Liver (tissue), 9 donors: ENCODE measurements around the gene FILIP1. TPM values are rescaled to one million over a fixed set of nuclear protein-coding genes. Genes with fewer than 3 reads are reported as not detected.

Source experiments
- DNase-seq: peaks from one replicate; pipeline ENCODE4 v3.0.0-alpha.2; 2017; ENCODE audit warnings: low spot score
- H3K27ac ChIP-seq, 2 donors: one replicate each; pipeline ENCODE4 v1.7.0; 2013; ENCODE audit warnings: inconsistent platforms in 2 of 2, low read length in 2 of 2, control low read depth in 1 of 2, low read depth in 1 of 2, mild to moderate bottlenecking in 1 of 2
- H3K27me3 ChIP-seq, 4 donors: one replicate each; pipeline versions ENCODE4 v1.6.1 to v1.7.0; 2013; ENCODE audit warnings: low read length in 3 of 4, inconsistent platforms in 1 of 4, mild to moderate bottlenecking in 1 of 4, moderate library complexity in 1 of 4; ENCODE audit not compliant: control insufficient read depth in 4 of 4, insufficient read depth in 4 of 4
- H3K36me3 ChIP-seq, 4 donors: one replicate each; pipeline versions ENCODE4 v1.6.1 to v1.7.0; 2013; ENCODE audit warnings: low read length in 3 of 4, mild to moderate bottlenecking in 3 of 4, low read depth in 1 of 4, moderate library complexity in 1 of 4; ENCODE audit not compliant: control insufficient read depth in 4 of 4, insufficient read depth in 3 of 4
- H3K4me1 ChIP-seq, 4 donors: one replicate each; pipeline versions ENCODE4 v1.6.1 to v1.7.0; 2013; ENCODE audit warnings: low read length in 3 of 4, mild to moderate bottlenecking in 3 of 4, moderate library complexity in 1 of 4; ENCODE audit not compliant: control insufficient read depth in 4 of 4, insufficient read depth in 4 of 4
- H3K4me3 ChIP-seq, 3 donors: one replicate each; pipeline versions ENCODE4 v1.6.1 to v1.7.0; 2013; ENCODE audit warnings: low read length in 3 of 3, control low read depth in 1 of 3, low read depth in 1 of 3, mild to moderate bottlenecking in 1 of 3
- H3K9ac ChIP-seq, 2 donors: one replicate each; pipeline ENCODE4 v1.7.0; 2013; ENCODE audit warnings: low read length in 2 of 2, mild to moderate bottlenecking in 2 of 2, moderate library complexity in 2 of 2, control low read depth in 1 of 2, low read depth in 1 of 2
- H3K9me3 ChIP-seq, 4 donors: one replicate each; pipeline versions ENCODE4 v1.6.1 to v1.7.0; 2013; ENCODE audit warnings: low read length in 3 of 4; ENCODE audit not compliant: control insufficient read depth in 4 of 4
- FOXA1 ChIP-seq: IDR thresholded peaks from 2 replicates; pipeline ENCODE4 v1.6.1; 2016; ENCODE audit warnings: antibody characterized with exemption
- FOXA2 ChIP-seq: IDR thresholded peaks from 2 replicates; pipeline ENCODE4 v1.6.1; 2016; ENCODE audit warnings: antibody characterized with exemption
- GABPA ChIP-seq, 2 donors: IDR thresholded peaks in 1 of 2; conservative IDR thresholded peaks in 1 of 2; 2 replicates each; pipeline ENCODE4 v1.6.1; 2016; ENCODE audit warnings: antibody characterized with exemption in 2 of 2, mild to moderate bottlenecking in 1 of 2, moderate library complexity in 1 of 2
- HNF4G ChIP-seq: IDR thresholded peaks from 2 replicates; pipeline ENCODE4 v1.6.1; 2016; ENCODE audit warnings: antibody characterized with exemption
- MAX ChIP-seq: IDR thresholded peaks from 2 replicates; pipeline ENCODE4 v1.6.1; 2016; ENCODE audit warnings: antibody characterized with exemption
- NR2F2 ChIP-seq: IDR thresholded peaks from 2 replicates; pipeline ENCODE4 v1.6.1; 2016; ENCODE audit warnings: antibody characterized with exemption
- RAD21 ChIP-seq, 2 donors: IDR thresholded peaks; 2 replicates each; pipeline ENCODE4 v1.6.1; 2016; ENCODE audit warnings: antibody characterized with exemption in 2 of 2, mild to moderate bottlenecking in 2 of 2
- REST ChIP-seq: IDR thresholded peaks from 2 replicates; pipeline ENCODE4 v1.6.1; 2016; ENCODE audit warnings: antibody characterized with exemption, mild to moderate bottlenecking
- RXRA ChIP-seq, 2 donors: IDR thresholded peaks; 2 replicates each; pipeline ENCODE4 v1.6.1; 2017 to 2018; ENCODE audit warnings: antibody characterized with exemption in 2 of 2, mild to moderate bottlenecking in 1 of 2
- TAF1 ChIP-seq: conservative IDR thresholded peaks from 2 replicates; pipeline ENCODE4 v1.6.1; 2016; ENCODE audit warnings: antibody characterized with exemption, mild to moderate bottlenecking
- YY1 ChIP-seq: IDR thresholded peaks from 2 replicates; pipeline ENCODE4 v1.6.1; 2016; ENCODE audit warnings: antibody characterized with exemption, mild to moderate bottlenecking
- ZBTB33 ChIP-seq: IDR thresholded peaks from 2 replicates; pipeline ENCODE4 v1.6.1; 2016; ENCODE audit warnings: antibody characterized with exemption
- WGBS: extraction: QIAGEN DNeasy Blood & Tissue Kit; methylation state at CpG from one replicate; pipeline ENCODE4 v1.1.7; 2013; 5-methylcytosine and 5-hydroxymethylcytosine counted together
- polyA plus RNA-seq, 2 donors: library from polyadenylated mRNA; stranded (reverse) in 1 of 2; unstranded in 1 of 2; fragments of 200-250 nt in 1 of 2; fragments of >200 nt in 1 of 2; fragmentation: Nextera tagmentation in 1 of 2; extraction: Ambion mirVana in 1 of 2; gene quantifications; one replicate each; pipeline versions ENCODE4 v1.2.1 to v1.2.3, GENCODE V29; 2013 to 2015
- total RNA-seq, 2 donors: library from RNA; depleted of rRNA; stranded (reverse); fragments of >200 nt; gene quantifications; one replicate each; pipeline ENCODE4 v1.2.3, GENCODE V29; 2014
- TF ChIP-seq, protein P1 (sequence below): fragments of 150-350 bp; IDR thresholded peaks from 2 replicates; pipeline ENCODE4 v1.5.1; 2017; ENCODE audit warnings: improper control_type of control experiment, low read depth, low read length; ENCODE audit not compliant: missing input control
- TF ChIP-seq, protein P2 (sequence below): IDR thresholded peaks from 2 replicates; pipeline ENCODE4 v1.6.1; 2016; ENCODE audit warnings: antibody characterized with exemption
- donor health status: healthy.
- donor health status: healthy.
- donor health status: healthy.
- donor health status: healthy.
- donor health status: healthy.

The FILIP1 gene
- total and polyA plus RNA-seq, 4 donors = 0.70 to 2.8 (median 1.1) TPM

- no peak for TF ChIP-seq REST
- TF ChIP-seq YY1 = no peak
- TF ChIP-seq GABPA (IDR thresholded peaks at IDR 0.05 in 1 of 2, conservative IDR thresholded peaks at IDR 0.05 in 1 of 2) = no peak
- TF ChIP-seq HNF4G = no peak
- no peak for TF ChIP-seq TAF1
- TF ChIP-seq MAX = no peak
Observed at GRCh38 chr6:75353644-75354043, 140.0 kb downstream of the FILIP1 start (continued).

DNA sequence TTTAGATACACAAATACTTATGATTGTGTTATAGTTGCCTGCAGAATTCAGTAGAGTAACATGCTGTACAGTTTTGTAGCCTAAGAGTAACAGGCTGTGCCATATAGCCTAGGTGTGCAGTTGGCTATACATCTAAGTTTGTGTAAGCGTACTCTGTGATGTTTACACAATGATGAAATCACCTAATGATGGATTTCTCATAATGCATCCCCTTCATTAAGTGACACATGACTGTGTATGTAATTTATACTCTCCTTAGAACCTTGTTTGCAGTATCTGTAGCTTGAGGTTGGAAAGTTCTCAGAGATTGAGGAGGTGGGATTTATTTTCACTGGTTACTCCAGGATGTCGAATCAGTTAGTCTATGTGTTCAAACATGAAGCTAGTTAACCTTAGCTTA is 142.0 kb downstream of the FILIP1 start:
- WGBS = 77% methylated on average over 2 of the region's 2 CpGs

More for the DNA sequence above, 142.0 kb downstream of the FILIP1 start:
- no peaks in the 10 kb centered on the region for H3K9me3 ChIP-seq
- no peak overlapping the region for H3K9ac ChIP-seq
- DNase-seq = no peak
- H3K4me3 ChIP-seq = no peak overlapping the region
- no peaks in the 10 kb centered on the region for H3K27me3 ChIP-seq
- no peaks in the 10 kb centered on the region for H3K36me3 ChIP-seq
- H3K4me1 ChIP-seq = peaks cover 0 to 9% (median 7%) of the 10 kb centered on the region in 4 donors
- H3K27ac ChIP-seq = no peak overlapping the region
- TF ChIP-seq TAF1 = no peak
- TF ChIP-seq, protein P1, sequence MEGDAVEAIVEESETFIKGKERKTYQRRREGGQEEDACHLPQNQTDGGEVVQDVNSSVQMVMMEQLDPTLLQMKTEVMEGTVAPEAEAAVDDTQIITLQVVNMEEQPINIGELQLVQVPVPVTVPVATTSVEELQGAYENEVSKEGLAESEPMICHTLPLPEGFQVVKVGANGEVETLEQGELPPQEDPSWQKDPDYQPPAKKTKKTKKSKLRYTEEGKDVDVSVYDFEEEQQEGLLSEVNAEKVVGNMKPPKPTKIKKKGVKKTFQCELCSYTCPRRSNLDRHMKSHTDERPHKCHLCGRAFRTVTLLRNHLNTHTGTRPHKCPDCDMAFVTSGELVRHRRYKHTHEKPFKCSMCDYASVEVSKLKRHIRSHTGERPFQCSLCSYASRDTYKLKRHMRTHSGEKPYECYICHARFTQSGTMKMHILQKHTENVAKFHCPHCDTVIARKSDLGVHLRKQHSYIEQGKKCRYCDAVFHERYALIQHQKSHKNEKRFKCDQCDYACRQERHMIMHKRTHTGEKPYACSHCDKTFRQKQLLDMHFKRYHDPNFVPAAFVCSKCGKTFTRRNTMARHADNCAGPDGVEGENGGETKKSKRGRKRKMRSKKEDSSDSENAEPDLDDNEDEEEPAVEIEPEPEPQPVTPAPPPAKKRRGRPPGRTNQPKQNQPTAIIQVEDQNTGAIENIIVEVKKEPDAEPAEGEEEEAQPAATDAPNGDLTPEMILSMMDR = no peak
- no peak for TF ChIP-seq ZBTB33
- no peak for TF ChIP-seq RXRA (IDR thresholded peaks at IDR 0.05)
- no peak for TF ChIP-seq RAD21 (IDR thresholded peaks at IDR 0.05)
- TF ChIP-seq FOXA1 = no peak
- no peak for TF ChIP-seq NR2F2
- no peak for TF ChIP-seq FOXA2
- TF ChIP-seq, protein P2, sequence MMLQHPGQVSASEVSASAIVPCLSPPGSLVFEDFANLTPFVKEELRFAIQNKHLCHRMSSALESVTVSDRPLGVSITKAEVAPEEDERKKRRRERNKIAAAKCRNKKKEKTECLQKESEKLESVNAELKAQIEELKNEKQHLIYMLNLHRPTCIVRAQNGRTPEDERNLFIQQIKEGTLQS = no peak
